Aorta (tissue), 5 donors: ENCODE measurements around the gene ADD3. TPM values are rescaled to one million over a fixed set of nuclear protein-coding genes. Genes with fewer than 3 reads are reported as not detected.

Source experiments
- ATAC-seq: fragments of 200-7000 bp; cut with Tn5 transposase; one replicate; pipeline ENCODE4 v1.9.1; 2022; ENCODE audit warnings: moderate library complexity; ENCODE audit not compliant: low FRiP score
- DNase-seq, 2 donors: peaks; one replicate each; pipeline ENCODE4 v3.0.0-alpha.2; 2020
- H3K27ac ChIP-seq, 2 donors: one replicate each; pipeline ENCODE4 v1.5.1; 2013; ENCODE audit warnings: low read length in 2 of 2, mild to moderate bottlenecking in 2 of 2, moderate library complexity in 2 of 2, control low read depth in 1 of 2, inconsistent platforms in 1 of 2, low read depth in 1 of 2
- H3K27me3 ChIP-seq, 2 donors: one replicate each; pipeline ENCODE4 v1.6.1; 2013; ENCODE audit warnings: control low read depth in 1 of 2, low read length in 1 of 2, mild to moderate bottlenecking in 1 of 2, moderate library complexity in 1 of 2; ENCODE audit not compliant: insufficient read depth in 2 of 2, control insufficient read depth in 1 of 2
- H3K36me3 ChIP-seq, 2 donors: one replicate each; pipeline ENCODE4 v1.6.1; 2013; ENCODE audit warnings: control low read depth in 1 of 2, low read length in 1 of 2, mild to moderate bottlenecking in 1 of 2; ENCODE audit not compliant: insufficient read depth in 2 of 2, control insufficient read depth in 1 of 2
- H3K4me1 ChIP-seq, 2 donors: one replicate each; pipeline ENCODE4 v1.6.1; 2013; ENCODE audit warnings: low read length in 2 of 2, control low read depth in 1 of 2, mild to moderate bottlenecking in 1 of 2, moderate library complexity in 1 of 2; ENCODE audit not compliant: insufficient read depth in 2 of 2, control insufficient read depth in 1 of 2
- H3K4me3 ChIP-seq, 2 donors: one replicate each; pipeline ENCODE4 v1.5.1; 2013; ENCODE audit warnings: low read length in 2 of 2, control low read depth in 1 of 2, mild to moderate bottlenecking in 1 of 2
- H3K9me3 ChIP-seq: one replicate; pipeline ENCODE4 v1.6.1; 2013; ENCODE audit warnings: mild to moderate bottlenecking, low read length; ENCODE audit not compliant: control insufficient read depth
- WGBS, 2 donors: extraction: QIAGEN DNeasy Blood & Tissue Kit; methylation state at CpG; one replicate each; pipeline ENCODE4 v1.1.7; 2013; 5-methylcytosine and 5-hydroxymethylcytosine counted together
- intact Hi-C, 2 donors: fragments of 100-400 bp; cut with DNase I; formaldehyde crosslinking; loops; one replicate each; pipeline versions ENCODE4 v1.14.2 to v1.15.0; 2022
- polyA plus RNA-seq, 2 donors: library from polyadenylated mRNA; stranded (reverse); fragments of 200-250 nt; gene quantifications; one replicate each; pipeline ENCODE4 v1.2.3, GENCODE V29; 2013
- total RNA-seq, 2 donors: library from RNA; stranded (reverse); fragmentation: NEBNext Ultra II Directional; extraction: Animal tissue kit (Norgen Biotek cat#: 25700); gene quantifications; one replicate each; pipeline ENCODE4 v1.2.1, GENCODE V29; 2021
- donor health status: healthy with polysubstance abuse.
- donor health status: Bipolar disorder and iron deficiency.
- donor health status: DM: no; HTN: no; CAD: no.
- donor health status: DM: no; HTN: no; CAD: no.
- donor health status: DM: yes; HTN: yes; CAD: no.

ADD3 gene
- total and polyA plus RNA-seq, 4 donors = 41.1 to 197 (median 106) TPM

- no peak for DNase-seq
- no peaks in the 10 kb centered on the region for H3K36me3 ChIP-seq
- ATAC-seq = no peak
- H3K27ac ChIP-seq = no peak overlapping the region
- WGBS, 2 donors = 69 to 71% methylated on average over 9 of the region's 9 CpGs
- intact Hi-C loops = no loop called here
- H3K4me1 ChIP-seq = peaks cover 8 to 13% of the 10 kb centered on the region in 2 donors
- no peak overlapping the region for H3K4me3 ChIP-seq
- no peaks in the 10 kb centered on the region for H3K27me3 ChIP-seq
- no peaks in the 10 kb centered on the region for H3K9me3 ChIP-seq
These were observed 33.1 kb upstream of the ADD3 start for GRCh38 chr10:109974504-109975191.

- H3K4me3 ChIP-seq = no peak overlapping the region
- no peaks in the 10 kb centered on the region for H3K36me3 ChIP-seq
- peaks cover 4 to 13% of the 10 kb centered on the region in 2 donors for H3K4me1 ChIP-seq
- intact Hi-C loops = no loop called here
- no peaks in the 10 kb centered on the region for H3K27me3 ChIP-seq
- H3K27ac ChIP-seq = no peak overlapping the region
- WGBS, 2 donors = 65 to 72% methylated on average over 4 of the region's 4 CpGs
- no peaks in the 10 kb centered on the region for H3K9me3 ChIP-seq
- DNase-seq (no peak), ATAC-seq (no peak)
These were observed 32.3 kb upstream of the ADD3 start for GRCh38 chr10:109975244-109976190.

- ATAC-seq (no peak), DNase-seq (no peak)
- no peaks in the 10 kb centered on the region for H3K27me3 ChIP-seq
- H3K4me3 ChIP-seq = no peak overlapping the region
- intact Hi-C loops = no loop called here
- H3K9me3 ChIP-seq = no peaks in the 10 kb centered on the region
- H3K36me3 ChIP-seq = no peaks in the 10 kb centered on the region
- 25 to 29% methylated on average over 2 of the region's 2 CpGs for whole genome bisulfite sequencing, 2 donors
- H3K4me1 ChIP-seq = peaks cover 4 to 13% of the 10 kb centered on the region in 2 donors
- H3K27ac ChIP-seq = peak overlapping the region; percentile 64 to 96
These were observed 31.1 kb upstream of the ADD3 start for GRCh38 chr10:109976681-109977080.

- ATAC-seq = peak; percentile 72
- peak; percentile 75 for DNase-seq
- H3K9me3 ChIP-seq = no peaks in the 10 kb centered on the region
- 2 to 4% methylated on average over 6 of the region's 6 CpGs for WGBS, 2 donors
- H3K27ac ChIP-seq = peak overlapping the region; percentile 91 to 96
- H3K4me3 ChIP-seq = no peak overlapping the region
- H3K36me3 ChIP-seq = no peaks in the 10 kb centered on the region
- intact Hi-C loops = no loop called here
- no peaks in the 10 kb centered on the region for H3K27me3 ChIP-seq
- H3K4me1 ChIP-seq = peaks cover 5 to 13% of the 10 kb centered on the region in 2 donors
These were observed 30.4 kb upstream of the ADD3 start for GRCh38 chr10:109977382-109977806.

- 44 to 60% methylated on average over 6 of the region's 6 CpGs for WGBS, 2 donors
- no peaks in the 10 kb centered on the region for H3K27me3 ChIP-seq
- peaks cover 5 to 13% of the 10 kb centered on the region in 2 donors for H3K4me1 ChIP-seq
- no peaks in the 10 kb centered on the region for H3K9me3 ChIP-seq
- DNase-seq (no peak), ATAC-seq (no peak)
- intact Hi-C loops = no loop called here
- H3K4me3 ChIP-seq = no peak overlapping the region
- no peaks in the 10 kb centered on the region for H3K36me3 ChIP-seq
- peak overlapping the region in 1 of 2 donors; percentile 44 for H3K27ac ChIP-seq
These were observed 29.3 kb upstream of the ADD3 start for GRCh38 chr10:109978481-109978880.

GRCh38 chr10:109979215-109979614 lies 28.6 kb upstream of the ADD3 start:
- H3K4me1 ChIP-seq = peaks cover 5 to 13% of the 10 kb centered on the region in 2 donors

GRCh38 chr10:109981650-109982049 lies 26.1 kb upstream of the ADD3 start:
- H3K4me3 ChIP-seq = no peak overlapping the region
- intact Hi-C loops = loop anchor here in 1 of 2 donors (5.0 kb wide), 1 partner anchor 84 kb away; no protein-coding TSS in a partner anchor
- H3K9me3 ChIP-seq = no peaks in the 10 kb centered on the region
- peak overlapping the region; percentile 28 to 76 for H3K27ac ChIP-seq
- H3K36me3 ChIP-seq = no peaks in the 10 kb centered on the region
- peaks cover 5 to 7% of the 10 kb centered on the region in 2 donors for H3K4me1 ChIP-seq
- DNase-seq = no peak
- peak; percentile 41 for ATAC-seq
- WGBS, 2 donors = 7 to 8% methylated on average over 2 of the region's 2 CpGs
- H3K27me3 ChIP-seq = no peaks in the 10 kb centered on the region

More at GRCh38 chr10:109979215-109979614, 28.6 kb upstream of the ADD3 start:
- Histone ChIP-seq H3K4me3 (no peak overlapping the region), H3K36me3 (no peaks in the 10 kb centered on the region), H3K9me3 (no peaks in the 10 kb centered on the region), H3K27ac (no peak overlapping the region), H3K27me3 (no peaks in the 10 kb centered on the region)
- ATAC-seq = no peak
- WGBS, 2 donors = 29 to 42% methylated on average over 2 of the region's 2 CpGs
- no peak for DNase-seq
- intact Hi-C loops = no loop called here

- DNase-seq (no peak), ATAC-seq (peak; percentile 77)
- Histone ChIP-seq H3K9me3 (no peaks in the 10 kb centered on the region), H3K4me1 (peaks cover 5% of the 10 kb centered on the region in 2 donors), H3K27me3 (no peaks in the 10 kb centered on the region), H3K4me3 (no peak overlapping the region), H3K27ac (no peak overlapping the region), H3K36me3 (no peaks in the 10 kb centered on the region)
- intact Hi-C loops = loop anchor here in 1 of 2 donors (5.0 kb wide), 1 partner anchor 85 kb away; no protein-coding TSS in a partner anchor
- 16 to 25% methylated on average over 3 of the region's 3 CpGs for WGBS, 2 donors
These were observed 25.7 kb upstream of the ADD3 start for GRCh38 chr10:109982123-109982522.
